Midbrain (tissue), 1 donor: Measurements from ENCODE around the gene NOXO1.
A peak's percentile ranks its signal among the peaks of the same experiment; 100 is the strongest.

Experiments used
- DNase-seq: peaks from one replicate; lab custom pipeline; 2025; lab: John Stamatoyannopoulos, UW

The NOXO1 gene, protein sequence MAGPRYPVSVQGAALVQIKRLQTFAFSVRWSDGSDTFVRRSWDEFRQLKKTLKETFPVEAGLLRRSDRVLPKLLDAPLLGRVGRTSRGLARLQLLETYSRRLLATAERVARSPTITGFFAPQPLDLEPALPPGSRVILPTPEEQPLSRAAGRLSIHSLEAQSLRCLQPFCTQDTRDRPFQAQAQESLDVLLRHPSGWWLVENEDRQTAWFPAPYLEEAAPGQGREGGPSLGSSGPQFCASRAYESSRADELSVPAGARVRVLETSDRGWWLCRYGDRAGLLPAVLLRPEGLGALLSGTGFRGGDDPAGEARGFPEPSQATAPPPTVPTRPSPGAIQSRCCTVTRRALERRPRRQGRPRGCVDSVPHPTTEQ

DNA sequence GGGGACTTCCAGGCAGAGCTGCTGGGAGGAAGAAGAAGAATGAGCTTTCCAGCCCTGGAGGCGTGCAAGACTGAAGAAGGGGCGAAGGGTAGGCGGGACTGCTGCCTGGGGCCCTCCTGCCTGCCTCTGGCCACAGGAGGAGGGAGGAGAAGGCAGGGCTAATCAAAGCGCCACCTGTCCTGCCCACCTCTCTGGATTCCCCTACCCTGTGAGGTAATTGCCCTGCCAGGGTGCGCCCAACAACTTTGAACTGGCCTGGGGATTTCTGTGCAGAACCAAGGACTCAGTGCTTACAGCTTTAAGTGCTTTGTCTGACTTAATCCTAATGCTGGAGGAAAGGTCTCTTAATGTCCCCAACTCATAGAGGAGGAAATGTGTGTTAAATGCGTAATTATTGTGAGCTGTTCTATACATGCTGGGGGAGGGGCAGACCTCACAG is at the start of gene NOXO1:
Gene NOXO1 (minus strand): TSS at position 72 of the 439 bp plus-strand sequence. CDS start 290 bp downstream, outside the sequence.
- DNase-seq: no peak

- no peak for DNase-seq
Measured at GRCh38 chr16:2030036-2030435, 48.8 kb upstream of the NOXO1 start.

- no peak for DNase-seq
Measured at GRCh38 chr16:2029350-2029749, 48.1 kb upstream of the NOXO1 start.

DNA sequence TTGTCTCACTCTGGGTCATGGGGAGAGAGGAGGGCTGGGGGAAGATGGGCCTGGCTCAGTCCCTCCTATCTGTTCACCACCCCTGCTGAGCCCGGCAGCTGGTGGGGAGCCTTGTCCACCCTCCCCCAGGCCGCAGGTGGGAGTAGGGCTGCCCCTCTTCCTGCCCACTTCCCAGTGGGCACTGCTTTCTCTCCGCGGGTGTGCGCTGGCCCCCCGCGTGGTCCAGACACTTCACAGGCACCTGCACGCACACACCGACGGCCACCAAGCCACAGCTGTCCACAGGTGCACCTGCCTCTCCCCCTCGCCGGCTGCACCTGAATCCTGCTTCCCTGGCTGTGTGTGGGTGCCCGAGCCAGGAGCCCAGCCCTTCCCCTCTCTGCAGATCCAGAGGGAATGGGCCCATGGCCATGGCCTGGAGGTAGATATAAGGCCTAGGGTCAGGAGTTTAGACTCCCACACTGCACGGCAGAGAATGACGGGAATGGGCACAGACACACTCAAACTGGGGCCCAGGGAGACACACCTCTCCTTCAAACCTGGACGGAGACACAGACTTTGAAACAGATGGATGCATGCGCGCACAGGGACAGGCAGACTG is 47.5 kb upstream of the NOXO1 start:
- no peak for DNase-seq

GRCh38 chr16:2028146-2028545 is 46.9 kb upstream of the NOXO1 start:
- no peak for DNase-seq

- DNase-seq: no peak
Measured at GRCh38 chr16:2027024-2028010, 46.0 kb upstream of the NOXO1 start.

DNA sequence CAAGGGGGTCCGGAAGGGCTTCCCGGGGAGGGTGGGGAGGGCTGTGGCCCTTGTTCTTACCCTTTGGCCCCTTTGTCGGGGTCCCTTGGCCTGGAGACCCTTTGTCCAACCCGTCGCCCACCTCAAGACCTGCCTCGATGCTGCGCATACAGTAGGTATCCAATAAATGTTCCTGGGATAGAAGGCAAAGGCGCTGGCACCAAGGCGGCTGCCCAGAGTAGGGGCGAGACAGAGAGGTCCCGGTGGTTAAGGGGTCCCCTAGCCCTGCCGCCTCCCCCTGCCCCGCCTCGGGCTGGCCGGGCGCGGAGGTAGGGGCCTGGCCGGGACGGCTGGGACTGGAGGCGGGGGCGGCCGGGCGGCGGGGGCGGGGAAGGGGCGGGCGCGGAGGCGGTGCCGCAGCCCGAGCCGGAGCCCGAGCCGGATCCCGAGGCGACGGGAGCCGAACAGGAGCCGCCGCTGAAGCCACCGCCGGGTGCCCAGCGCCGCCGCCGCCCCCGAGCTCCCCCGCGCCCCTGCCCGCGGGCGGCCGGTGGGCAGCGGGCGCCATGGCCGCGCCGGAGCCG is 45.3 kb upstream of the NOXO1 start, which contains the start of gene NHERF2:
Gene NHERF2 (plus strand): TSS at position 442 of the 563 bp plus-strand sequence. CDS start 104 bp downstream, at position 546.
- DNase-seq: no peak

- no peak for DNase-seq
Measured at GRCh38 chr16:2025878-2026460, 44.7 kb upstream of the NOXO1 start.

- DNase-seq: no peak
Measured at GRCh38 chr16:2025251-2025650, 44.0 kb upstream of the NOXO1 start.

DNA sequence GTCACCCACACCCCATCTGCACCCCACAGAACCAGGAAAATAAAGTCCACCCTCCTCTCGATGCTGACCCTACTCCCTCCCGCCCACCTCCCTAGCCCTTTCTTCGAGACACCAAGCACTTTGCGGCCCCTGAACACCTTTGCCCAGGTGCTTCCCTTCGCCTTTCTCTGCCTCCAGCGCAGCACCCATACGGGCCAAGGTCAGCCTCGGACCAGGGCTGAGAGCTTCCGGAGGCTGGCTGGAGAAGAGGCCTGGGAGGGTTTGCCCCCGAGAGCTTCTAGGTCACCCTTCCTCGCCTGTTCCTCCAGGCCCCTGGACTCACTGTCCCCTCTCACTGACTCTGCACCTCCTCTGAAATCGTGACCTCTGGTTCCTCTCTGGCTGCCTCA is 42.8 kb upstream of the NOXO1 start:
- DNase-seq: no peak

DNA sequence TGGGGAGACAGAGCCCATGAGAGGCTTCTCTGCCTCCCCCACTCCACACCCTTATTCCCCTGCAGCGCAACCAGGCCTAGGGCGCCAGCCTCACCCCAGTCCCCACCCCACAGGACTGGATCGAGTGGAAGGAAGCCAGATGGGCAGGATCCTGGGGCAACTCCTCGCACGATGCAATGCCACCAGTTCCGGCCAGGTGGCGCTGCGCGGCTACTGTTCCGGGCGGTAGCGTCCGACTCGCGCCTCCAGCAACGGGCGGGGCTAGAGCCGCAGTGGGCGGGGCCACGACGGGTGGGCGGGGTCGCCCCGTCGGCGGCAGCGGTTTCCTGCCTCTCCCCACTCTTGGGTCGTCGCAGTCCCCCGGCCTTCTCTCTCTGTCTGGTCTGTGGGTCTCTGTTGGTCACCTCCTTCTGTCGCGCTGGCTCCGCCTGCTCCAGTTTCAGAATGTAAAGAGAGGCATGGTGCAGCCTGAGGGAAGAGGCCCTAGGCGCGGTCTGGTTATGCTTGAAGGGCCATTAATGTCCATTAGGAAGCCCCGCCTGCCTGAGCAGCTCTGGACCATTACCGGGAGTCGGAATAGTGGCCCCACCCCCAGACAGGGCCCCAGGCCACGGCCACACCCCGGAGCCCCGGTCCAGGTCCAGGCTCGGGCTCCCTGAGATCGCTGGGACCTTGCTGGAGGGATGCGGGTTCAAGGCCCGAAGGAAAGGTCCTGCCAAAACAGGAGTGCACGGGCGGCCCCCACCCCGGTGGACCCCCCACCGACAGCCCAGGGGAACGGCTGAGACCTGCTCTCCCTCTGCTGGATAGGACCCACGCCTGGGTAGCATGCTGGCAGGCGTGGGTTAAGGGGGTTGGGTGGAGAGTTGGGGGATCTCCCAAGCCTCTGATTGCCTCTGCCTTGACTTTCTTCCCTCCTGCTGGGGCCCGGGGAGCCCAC is 42.1 kb upstream of the NOXO1 start:
- DNase-seq: peak; percentile 92

- no peak for DNase-seq
Measured at GRCh38 chr16:2022723-2023091, 41.4 kb upstream of the NOXO1 start.

DNA sequence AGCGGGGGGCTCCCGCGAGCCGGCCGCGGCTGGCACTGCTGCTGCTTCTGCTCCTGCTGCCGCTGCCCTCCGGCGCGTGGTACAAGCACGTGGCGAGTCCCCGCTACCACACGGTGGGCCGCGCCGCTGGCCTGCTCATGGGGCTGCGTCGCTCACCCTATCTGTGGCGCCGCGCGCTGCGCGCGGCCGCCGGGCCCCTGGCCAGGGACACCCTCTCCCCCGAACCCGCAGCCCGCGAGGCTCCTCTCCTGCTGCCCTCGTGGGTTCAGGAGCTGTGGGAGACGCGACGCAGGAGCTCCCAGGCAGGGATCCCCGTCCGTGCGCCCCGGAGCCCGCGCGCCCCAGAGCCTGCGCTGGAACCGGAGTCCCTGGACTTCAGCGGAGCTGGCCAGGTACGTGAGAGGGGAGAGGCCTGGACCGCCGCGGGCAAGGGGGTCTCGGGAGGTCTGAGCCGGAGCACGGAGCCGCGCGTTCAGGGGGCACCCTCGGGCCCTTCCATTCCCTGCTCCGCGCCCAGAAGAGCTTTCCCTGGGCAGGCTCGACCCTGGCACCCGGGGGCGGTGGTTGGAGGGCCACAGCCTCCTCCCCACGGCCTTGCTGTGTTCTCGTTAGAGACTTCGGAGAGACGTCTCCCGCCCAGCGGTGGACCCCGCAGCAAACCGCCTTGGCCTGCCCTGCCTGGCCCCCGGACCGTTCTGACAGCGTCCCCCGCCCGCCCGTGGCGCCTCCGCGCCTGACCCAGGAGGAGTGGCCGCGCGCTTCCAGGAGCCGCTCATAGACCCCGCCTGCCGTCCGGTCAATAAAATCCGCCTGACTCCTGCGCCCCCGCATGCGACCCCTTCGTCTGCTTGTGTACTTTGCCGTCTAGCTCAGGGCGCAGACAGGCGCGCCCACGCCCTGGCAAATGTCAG is 38.9 kb upstream of the NOXO1 start:
- no peak for DNase-seq

GRCh38 chr16:2019518-2019920 is 38.2 kb upstream of the NOXO1 start, which contains the start of gene NPW:
Gene NPW (plus strand): TSS chr16:2019785.
- DNase-seq: no peak

DNA sequence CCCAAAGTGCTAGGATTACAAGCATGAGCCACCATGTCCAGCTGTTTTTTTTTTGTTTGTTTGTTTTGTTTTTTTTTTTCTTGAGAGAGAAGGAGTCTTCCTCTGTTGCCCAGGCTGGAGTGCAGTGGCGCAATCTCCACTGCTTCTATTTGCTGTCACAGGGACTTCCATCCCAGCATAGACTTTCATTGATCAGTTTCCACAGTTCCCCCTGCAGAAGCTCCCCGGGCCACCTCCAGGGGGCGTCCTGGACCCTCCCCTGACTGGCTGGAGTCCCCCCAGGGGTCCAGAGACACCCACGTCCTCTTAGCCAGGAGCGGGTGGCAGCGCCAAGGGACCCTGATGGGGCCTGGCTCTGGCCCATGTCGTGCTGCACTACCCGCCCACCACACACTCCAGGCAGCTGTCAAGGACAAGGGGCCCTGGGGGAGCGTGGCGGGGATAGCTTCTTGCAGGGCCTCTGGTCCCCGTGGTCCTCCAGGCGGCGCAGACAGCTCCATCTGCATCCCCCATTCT is 35.2 kb upstream of the NOXO1 start:
- no peak for DNase-seq

DNA sequence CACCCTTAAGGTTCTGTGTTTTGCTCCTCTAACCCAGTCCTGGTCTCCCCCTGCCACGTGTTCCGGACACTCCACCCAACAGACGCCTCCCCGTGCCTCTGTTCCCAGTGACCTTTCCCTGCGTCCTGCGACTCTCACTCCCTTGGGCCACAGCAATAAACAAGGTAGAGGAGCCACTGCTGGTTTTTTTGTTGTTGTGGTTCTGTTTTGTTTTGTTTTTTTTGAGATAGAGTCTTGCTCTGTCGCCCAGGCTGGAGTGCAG is 34.6 kb upstream of the NOXO1 start:
- no peak for DNase-seq

DNA sequence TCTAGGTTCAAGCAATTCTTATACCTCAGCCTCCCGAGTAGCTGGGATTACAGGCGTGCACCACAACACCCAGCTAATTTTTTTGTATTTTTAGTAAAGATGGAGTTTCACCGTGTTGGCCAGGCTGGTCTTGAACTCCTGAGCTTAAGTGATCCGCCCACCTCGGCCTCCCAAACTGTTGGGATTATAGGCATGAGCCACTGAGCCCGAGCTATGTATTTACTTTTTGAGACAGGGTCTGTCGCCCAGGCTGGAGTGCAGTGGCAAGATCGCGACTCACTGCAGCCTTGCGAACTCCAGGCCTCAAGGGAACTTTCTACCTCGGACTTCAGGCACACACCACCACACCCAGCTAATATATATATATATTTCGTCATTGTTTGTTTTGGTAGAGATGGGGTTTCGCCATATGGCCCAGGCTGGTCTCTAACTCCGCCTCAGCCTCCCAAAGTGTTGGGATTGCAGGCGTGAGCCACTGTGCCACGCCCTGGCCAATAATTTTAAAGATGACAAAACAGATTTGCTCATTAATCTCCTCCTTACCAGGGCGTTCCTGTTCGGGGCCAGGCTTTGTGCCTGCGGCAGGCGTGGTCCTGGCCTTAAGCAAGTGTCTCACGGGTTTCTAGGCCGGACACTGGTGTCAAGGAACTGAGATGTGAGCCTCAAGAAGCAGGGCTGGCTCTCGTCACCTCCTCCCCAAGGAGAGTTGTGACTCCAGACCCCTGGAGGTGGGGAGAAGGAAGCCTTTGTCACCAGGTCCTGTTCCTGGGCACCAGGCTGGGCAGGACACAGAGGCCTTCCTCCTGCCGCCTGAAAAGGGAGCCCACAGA is 34.1 kb upstream of the NOXO1 start:
- DNase-seq: no peak

- no peak for DNase-seq
Measured at GRCh38 chr16:2013527-2013926, 32.3 kb upstream of the NOXO1 start.
